GM12801 (cell line): ENCODE results near the gene CASK.

ENCODE experiments used
- CTCF ChIP-seq: IDR thresholded peaks from one replicate; pipeline ENCODE4 v1.5.1; 2011; ENCODE audit warnings: control low read depth; ENCODE audit not compliant: insufficient read length; ENCODE audit errors: extremely low read depth

CASK gene

GRCh38 chrX:41720125-41720779 is 203.1 kb downstream of the CASK start:
- no peak for TF ChIP-seq CTCF

- TF ChIP-seq CTCF = no peak
Measured at GRCh38 chrX:41718481-41719235, 204.7 kb downstream of the CASK start.

GRCh38 chrX:41716767-41717473 is 206.4 kb downstream of the CASK start:
- no peak for TF ChIP-seq CTCF

GRCh38 chrX:41716222-41716621 is 207.1 kb downstream of the CASK start:
- TF ChIP-seq CTCF = no peak

- TF ChIP-seq CTCF = no peak
Measured at GRCh38 chrX:41711021-41711667, 212.2 kb downstream of the CASK start.

- no peak for TF ChIP-seq CTCF
Measured at GRCh38 chrX:41708486-41708885, 214.9 kb downstream of the CASK start.

- TF ChIP-seq CTCF = no peak
Measured at GRCh38 chrX:41707218-41707617, 216.1 kb downstream of the CASK start.
